ENCODE measurements around the gene ITIH5.

GRCh38 chr10:7702288-7702812 is 35.6 kb upstream of the ITIH5 start:
- TF ChIP-seq POLR2A (IDR thresholded peaks at IDR 0.05; ENCODE audit: extremely low read depth, insufficient read length) (no peak), CTCF (IDR thresholded peaks at IDR 0.05; ENCODE audit: low read depth, low read length) (no peak)

Measured in NB4 (cell line).